HepG2 (cell line): ENCODE measurements around the gene TCEANC2. TPM values are rescaled to one million over a fixed set of nuclear protein-coding genes. Genes with fewer than 3 reads are reported as not detected.
A peak's percentile ranks its signal among the peaks of the same experiment; 100 is the strongest.

ENCODE experiments used
- CREBL2 ChIP-seq: sonication (generic); formaldehyde crosslinking; IDR thresholded peaks from 2 replicates; pipeline ENCODE4 v1.8.1; 2023; ENCODE audit warnings: missing genetic modification reagents, mild to moderate bottlenecking, borderline replicate concordance
- ELF1 ChIP-seq: sonication (generic); formaldehyde crosslinking; IDR thresholded peaks from 2 replicates; pipeline ENCODE4 v1.4.0; 2020; ENCODE audit warnings: missing genetic modification reagents
- FOXA1 ChIP-seq, 2 experiments: fragments of 450-650 bp in 1 of 2; sonication (generic) in 1 of 2; formaldehyde crosslinking in 1 of 2; IDR thresholded peaks; 2 replicates each; pipeline versions ENCODE4 v1.4.0 to v1.6.1; 2016 to 2020; ENCODE audit warnings: missing genetic modification reagents in 1 of 2
- KAT7 ChIP-seq: IDR thresholded peaks from 2 replicates; pipeline ENCODE4 v1.6.1; 2018; ENCODE audit warnings: borderline replicate concordance, missing compliant biosample characterization
- KDM3A ChIP-seq: IDR thresholded peaks from 2 replicates; pipeline ENCODE4 v1.6.1; 2018; ENCODE audit warnings: low read depth, missing compliant biosample characterization
- LBX2 ChIP-seq: sonication (generic); formaldehyde crosslinking; IDR thresholded peaks from 2 replicates; pipeline ENCODE4 v1.5.0; 2020; ENCODE audit warnings: missing genetic modification reagents, mild to moderate bottlenecking, borderline replicate concordance
- NCOA5 ChIP-seq: sonication (generic); formaldehyde crosslinking; IDR thresholded peaks from 2 replicates; pipeline ENCODE4 v1.4.0; 2020; ENCODE audit warnings: missing genetic modification reagents
- RARA ChIP-seq: IDR thresholded peaks from 2 replicates; pipeline ENCODE4 v1.6.1; 2016; ENCODE audit warnings: missing genetic modification reagents, missing compliant biosample characterization
- RFX3 ChIP-seq: IDR thresholded peaks from 2 replicates; pipeline ENCODE4 v1.6.1; 2016; ENCODE audit warnings: missing biosample characterization, missing genetic modification reagents
- SALL1 ChIP-seq: sonication (generic); formaldehyde crosslinking; IDR thresholded peaks from 2 replicates; pipeline ENCODE4 v1.8.0; 2022; ENCODE audit warnings: mild to moderate bottlenecking, missing genetic modification reagents
- SMAD3 ChIP-seq: sonication (generic); formaldehyde crosslinking; IDR thresholded peaks from 2 replicates; pipeline ENCODE4 v1.4.0; 2020; ENCODE audit warnings: missing genetic modification reagents
- SP140L ChIP-seq: sonication (generic); formaldehyde crosslinking; IDR thresholded peaks from 2 replicates; pipeline ENCODE4 v1.4.0; 2020; ENCODE audit warnings: missing genetic modification reagents, borderline replicate concordance
- TCF12 ChIP-seq, 2 experiments: fragments of 450-650 bp in 1 of 2; sonication (generic) in 1 of 2; formaldehyde crosslinking in 1 of 2; IDR thresholded peaks; 2 replicates each; pipeline versions ENCODE4 v1.6.1 to v1.8.0; 2017 to 2022; ENCODE audit warnings: antibody characterized with exemption in 1 of 2, mild to moderate bottlenecking in 1 of 2, missing genetic modification reagents in 1 of 2, moderate library complexity in 1 of 2
- UBTF ChIP-seq: sonication (generic); formaldehyde crosslinking; IDR thresholded peaks from 2 replicates; pipeline ENCODE4 v1.4.0; 2020; ENCODE audit warnings: mild to moderate bottlenecking, missing genetic modification reagents
- ZFP37 ChIP-seq: sonication (generic); formaldehyde crosslinking; IDR thresholded peaks from 2 replicates; pipeline ENCODE4 v1.4.0; 2020; ENCODE audit warnings: missing genetic modification reagents, borderline replicate concordance
- ZMYM3 ChIP-seq: sonication (generic); formaldehyde crosslinking; IDR thresholded peaks from 2 replicates; pipeline ENCODE4 v1.5.1; 2020; ENCODE audit warnings: mild to moderate bottlenecking, missing genetic modification reagents
- ZNF12 ChIP-seq: sonication (generic); formaldehyde crosslinking; IDR thresholded peaks from 2 replicates; pipeline ENCODE4 v1.5.0; 2020; ENCODE audit warnings: missing genetic modification reagents
- ZNF512 ChIP-seq: sonication (generic); formaldehyde crosslinking; IDR thresholded peaks from 2 replicates; pipeline ENCODE4 v1.4.0; 2020; ENCODE audit warnings: mild to moderate bottlenecking, missing genetic modification reagents
- ZNF547 ChIP-seq: sonication (generic); formaldehyde crosslinking; IDR thresholded peaks from 2 replicates; pipeline ENCODE4 v1.5.1; 2020; ENCODE audit warnings: mild to moderate bottlenecking, missing genetic modification reagents
- ZNF768 ChIP-seq: sonication (generic); formaldehyde crosslinking; IDR thresholded peaks from 2 replicates; pipeline ENCODE4 v1.4.0; 2020; ENCODE audit warnings: missing genetic modification reagents
- ZSCAN12 ChIP-seq: sonication (generic); formaldehyde crosslinking; IDR thresholded peaks from 2 replicates; pipeline ENCODE4 v1.9.0; 2021; ENCODE audit warnings: mild to moderate bottlenecking, missing genetic modification reagents
- polyA plus RNA-seq, 8 experiments: library from polyadenylated mRNA; depleted of rRNA in 3 of 8; stranded (reverse) in 7 of 8; unstranded in 1 of 8; fragments of >200 nt; fragmentation: Illumina TruSeq in 4 of 8; extraction: Trizol in 4 of 8; gene quantifications; 2 replicates each; pipeline versions ENCODE4 v1.2.1 to v1.2.3, GENCODE V29; 2011 to 2016; ENCODE audit warnings: low read depth in 4 of 8, missing spikeins in 1 of 8, mixed read lengths in 1 of 8; ENCODE audit not compliant: insufficient read depth in 1 of 8
- total RNA-seq, 5 experiments: library from RNA; depleted of rRNA; stranded (reverse); fragments of >200 nt; fragmentation: Illumina TruSeq; extraction: Trizol; gene quantifications; 2 replicates each; pipeline ENCODE4 v1.2.3, GENCODE V29; 2016; ENCODE audit warnings: low read depth in 1 of 5
- TF ChIP-seq, protein P1 (sequence below): sonication (generic); formaldehyde crosslinking; IDR thresholded peaks from 2 replicates; pipeline ENCODE4 v1.5.0; 2020; ENCODE audit warnings: mild to moderate bottlenecking, missing genetic modification reagents, moderate library complexity
- TF ChIP-seq, protein P2 (sequence below): sonication (generic); formaldehyde crosslinking; IDR thresholded peaks from 2 replicates; pipeline ENCODE4 v1.4.0; 2020; ENCODE audit warnings: missing genetic modification reagents

The TCEANC2 gene
- total and polyA plus RNA-seq, 2 of the 13 experiments (the other 11 are each of a cell fraction or from before 2014, with no cell fraction given) = 3.8 to 5.0 TPM

GRCh38 chr1:54081306-54082270 is 28.2 kb downstream of the TCEANC2 start (continued):
- TF ChIP-seq, protein P1, sequence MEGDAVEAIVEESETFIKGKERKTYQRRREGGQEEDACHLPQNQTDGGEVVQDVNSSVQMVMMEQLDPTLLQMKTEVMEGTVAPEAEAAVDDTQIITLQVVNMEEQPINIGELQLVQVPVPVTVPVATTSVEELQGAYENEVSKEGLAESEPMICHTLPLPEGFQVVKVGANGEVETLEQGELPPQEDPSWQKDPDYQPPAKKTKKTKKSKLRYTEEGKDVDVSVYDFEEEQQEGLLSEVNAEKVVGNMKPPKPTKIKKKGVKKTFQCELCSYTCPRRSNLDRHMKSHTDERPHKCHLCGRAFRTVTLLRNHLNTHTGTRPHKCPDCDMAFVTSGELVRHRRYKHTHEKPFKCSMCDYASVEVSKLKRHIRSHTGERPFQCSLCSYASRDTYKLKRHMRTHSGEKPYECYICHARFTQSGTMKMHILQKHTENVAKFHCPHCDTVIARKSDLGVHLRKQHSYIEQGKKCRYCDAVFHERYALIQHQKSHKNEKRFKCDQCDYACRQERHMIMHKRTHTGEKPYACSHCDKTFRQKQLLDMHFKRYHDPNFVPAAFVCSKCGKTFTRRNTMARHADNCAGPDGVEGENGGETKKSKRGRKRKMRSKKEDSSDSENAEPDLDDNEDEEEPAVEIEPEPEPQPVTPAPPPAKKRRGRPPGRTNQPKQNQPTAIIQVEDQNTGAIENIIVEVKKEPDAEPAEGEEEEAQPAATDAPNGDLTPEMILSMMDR (CRISPR knock-in tag) = peak; percentile 95
- TF ChIP-seq ZNF768 (CRISPR knock-in tag) = peak; percentile 39; the same call in 1 of the 2 replicates
- TF ChIP-seq ZMYM3 = 0 out of 2 replicates have a peak, but pooled peaks have one; percentile 23
- TF ChIP-seq LBX2 (CRISPR knock-in tag) = no peak
- TF ChIP-seq TCF12 (IDR thresholded peaks at IDR 0.05) = no peak
- TF ChIP-seq TCF12 (CRISPR knock-in tag; IDR thresholded peaks at IDR 0.05) = no peak
- TF ChIP-seq NCOA5 = no peak
- no peak for TF ChIP-seq CREBL2 (CRISPR knock-in tag)
- TF ChIP-seq ZNF547 (CRISPR knock-in tag) = no peak
- TF ChIP-seq KDM3A = 0 out of 2 replicates have a peak, but pooled peaks have one; percentile 33
- TF ChIP-seq, protein P2, sequence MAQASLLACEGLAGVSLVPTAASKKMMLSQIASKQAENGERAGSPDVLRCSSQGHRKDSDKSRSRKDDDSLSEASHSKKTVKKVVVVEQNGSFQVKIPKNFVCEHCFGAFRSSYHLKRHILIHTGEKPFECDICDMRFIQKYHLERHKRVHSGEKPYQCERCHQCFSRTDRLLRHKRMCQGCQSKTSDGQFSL (CRISPR knock-in tag) = no peak
- 0 out of 2 replicates have a peak, but pooled peaks have one; percentile 25 for TF ChIP-seq SMAD3 (CRISPR knock-in tag)
- TF ChIP-seq ZNF12 = no peak
- TF ChIP-seq KAT7 (CRISPR knock-in tag) = no peak
- peak; percentile 85 for TF ChIP-seq SALL1 (CRISPR knock-in tag)
- no peak for TF ChIP-seq UBTF (CRISPR knock-in tag)
- TF ChIP-seq ZSCAN12 (CRISPR knock-in tag) = no peak
- TF ChIP-seq RFX3 = no peak
- TF ChIP-seq RARA = peak; percentile 45; the same call in 1 of the 2 replicates
- no peak for TF ChIP-seq ZFP37 (CRISPR knock-in tag)
- no peak for TF ChIP-seq ZNF512 (CRISPR knock-in tag)
- no peak for TF ChIP-seq SP140L (CRISPR knock-in tag)
- peak; percentile 40 for TF ChIP-seq ELF1 (CRISPR knock-in tag)
- TF ChIP-seq FOXA1 (IDR thresholded peaks at IDR 0.05) = no peak
- TF ChIP-seq FOXA1 (CRISPR knock-in tag; IDR thresholded peaks at IDR 0.05) = peak; percentile 94
